Measurements from ENCODE around the gene SRRM3.

DNA sequence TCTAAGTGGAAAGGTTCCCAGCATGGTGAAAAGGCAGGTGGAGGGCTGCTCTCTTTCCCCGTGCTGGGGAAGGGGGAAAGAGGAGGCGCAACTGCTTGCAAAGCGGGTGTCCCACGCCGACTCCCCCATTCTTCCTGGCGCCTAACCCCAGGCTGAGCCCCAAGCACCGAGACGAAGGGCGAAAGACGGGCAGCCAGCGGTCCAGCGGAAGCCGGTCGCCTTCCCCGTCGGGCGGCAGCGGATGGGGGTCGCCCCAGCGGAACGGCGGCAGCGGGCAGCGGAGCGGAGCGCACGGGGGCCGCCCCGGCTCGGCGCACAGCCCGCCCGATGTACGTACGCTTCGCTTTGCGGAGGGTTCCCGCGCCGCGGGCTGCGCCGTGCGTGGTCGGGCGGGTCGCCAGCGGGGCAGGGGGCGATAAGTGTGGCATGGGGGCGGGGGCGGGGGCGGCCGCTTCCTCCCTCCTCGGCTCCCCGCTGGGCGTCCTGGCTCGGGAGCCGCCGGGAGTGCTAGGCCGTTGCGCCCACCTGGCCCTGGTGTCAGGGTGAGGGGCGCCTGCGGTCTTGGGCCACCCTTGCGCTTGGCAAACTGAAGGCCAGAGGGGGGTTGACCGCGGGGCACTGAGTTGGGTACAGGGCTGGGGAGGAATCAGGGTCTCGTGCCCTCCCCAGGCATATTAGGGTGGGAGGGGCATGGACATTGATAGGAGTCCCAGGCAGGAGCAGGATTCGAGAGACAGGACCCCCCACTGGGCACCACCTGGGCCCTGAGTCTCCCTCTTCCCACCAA is 65.6 kb downstream of the SRRM3 start:
- TF ChIP-seq POLR2A (IDR thresholded peaks at IDR 0.05) = no peak
- TF ChIP-seq, protein P1, sequence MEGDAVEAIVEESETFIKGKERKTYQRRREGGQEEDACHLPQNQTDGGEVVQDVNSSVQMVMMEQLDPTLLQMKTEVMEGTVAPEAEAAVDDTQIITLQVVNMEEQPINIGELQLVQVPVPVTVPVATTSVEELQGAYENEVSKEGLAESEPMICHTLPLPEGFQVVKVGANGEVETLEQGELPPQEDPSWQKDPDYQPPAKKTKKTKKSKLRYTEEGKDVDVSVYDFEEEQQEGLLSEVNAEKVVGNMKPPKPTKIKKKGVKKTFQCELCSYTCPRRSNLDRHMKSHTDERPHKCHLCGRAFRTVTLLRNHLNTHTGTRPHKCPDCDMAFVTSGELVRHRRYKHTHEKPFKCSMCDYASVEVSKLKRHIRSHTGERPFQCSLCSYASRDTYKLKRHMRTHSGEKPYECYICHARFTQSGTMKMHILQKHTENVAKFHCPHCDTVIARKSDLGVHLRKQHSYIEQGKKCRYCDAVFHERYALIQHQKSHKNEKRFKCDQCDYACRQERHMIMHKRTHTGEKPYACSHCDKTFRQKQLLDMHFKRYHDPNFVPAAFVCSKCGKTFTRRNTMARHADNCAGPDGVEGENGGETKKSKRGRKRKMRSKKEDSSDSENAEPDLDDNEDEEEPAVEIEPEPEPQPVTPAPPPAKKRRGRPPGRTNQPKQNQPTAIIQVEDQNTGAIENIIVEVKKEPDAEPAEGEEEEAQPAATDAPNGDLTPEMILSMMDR (IDR thresholded peaks at IDR 0.05) = no peak
